GM23248 (cell line): ENCODE data around the gene LYSMD4. TPM values are rescaled to one million over a fixed set of nuclear protein-coding genes. Genes with fewer than 3 reads are reported as not detected.

Experiments
- DNase-seq: peaks from one replicate; pipeline ENCODE4 v3.0.0-alpha.2; 2015
- H2AFZ ChIP-seq: fragments of 200-600 bp; sonication (generic); 2 replicates; pipeline ENCODE4 v1.6.1; 2016; ENCODE audit warnings: antibody characterized with exemption
- H3F3A ChIP-seq: fragments of 200-600 bp; sonication (generic); 2 replicates; pipeline ENCODE4 v1.6.1; 2016; ENCODE audit warnings: mild to moderate bottlenecking, antibody characterized with exemption, mixed run types; ENCODE audit not compliant: insufficient read depth
- H3K27ac ChIP-seq: fragments of 200-600 bp; sonication (generic); 2 replicates; pipeline ENCODE4 v1.5.1; 2016; ENCODE audit warnings: mild to moderate bottlenecking
- H3K27me3 ChIP-seq: fragments of 200-600 bp; sonication (generic); replicated peaks from 2 replicates; pipeline ENCODE4 v1.6.1; 2016; ENCODE audit warnings: mild to moderate bottlenecking; ENCODE audit not compliant: insufficient read depth
- H3K36me3 ChIP-seq: fragments of 200-600 bp; sonication (generic); 2 replicates; pipeline ENCODE4 v1.6.1; 2016; ENCODE audit warnings: low read depth, mild to moderate bottlenecking
- H3K4me1 ChIP-seq: fragments of 200-600 bp; sonication (generic); 2 replicates; pipeline ENCODE4 v1.6.1; 2016; ENCODE audit warnings: mild to moderate bottlenecking; ENCODE audit not compliant: insufficient read depth
- H3K4me2 ChIP-seq: fragments of 200-600 bp; sonication (generic); one replicate; pipeline ENCODE4 v1.6.1; 2016; ENCODE audit warnings: mild to moderate bottlenecking; ENCODE audit not compliant: unreplicated experiment
- H3K4me3 ChIP-seq: fragments of 200-600 bp; sonication (generic); 2 replicates; pipeline ENCODE4 v1.5.1; 2016; ENCODE audit warnings: mild to moderate bottlenecking
- H3K79me2 ChIP-seq: fragments of 200-600 bp; sonication (generic); 2 replicates; pipeline ENCODE4 v1.6.1; 2016; ENCODE audit warnings: mild to moderate bottlenecking; ENCODE audit not compliant: insufficient read depth
- H3K9ac ChIP-seq: fragments of 200-600 bp; sonication (generic); 2 replicates; pipeline ENCODE4 v1.6.1; 2016; ENCODE audit warnings: mild to moderate bottlenecking
- H3K9me2 ChIP-seq: fragments of 200-600 bp; sonication (generic); 2 replicates; pipeline ENCODE4 v1.6.1; 2016; ENCODE audit warnings: mixed run types, mild to moderate bottlenecking, moderate library complexity; ENCODE audit not compliant: insufficient read depth
- H3K9me3 ChIP-seq: fragments of 200-600 bp; sonication (generic); one replicate; pipeline ENCODE4 v1.6.1; 2017; ENCODE audit warnings: low read depth
- H4K20me1 ChIP-seq: fragments of 200-600 bp; sonication (generic); 2 replicates; pipeline ENCODE4 v1.6.0; 2016; ENCODE audit not compliant: insufficient read depth
- EZH2 ChIP-seq: fragments of 200-600 bp; sonication (generic); IDR thresholded peaks from 2 replicates; pipeline ENCODE4 v1.6.1; 2018; ENCODE audit warnings: antibody characterized with exemption, mild to moderate bottlenecking; ENCODE audit not compliant: insufficient read depth, poor library complexity, severe bottlenecking
- EZH2phosphoT487 ChIP-seq: fragments of 200-600 bp; sonication (generic); IDR thresholded peaks from 2 replicates; pipeline ENCODE4 v1.6.1; 2018; ENCODE audit warnings: antibody characterized with exemption, moderate library complexity, mild to moderate bottlenecking, low read depth; ENCODE audit not compliant: insufficient read depth
- WGBS, 2 experiments: methylation state at CpG; one replicate each; pipeline ENCODE4 v1.1.6; 2015 to 2017; ENCODE audit warnings: low lambda C conversion rate in 2 of 2, low coverage in 1 of 2; ENCODE audit errors: missing lambda C conversion rate in 2 of 2; 5-methylcytosine and 5-hydroxymethylcytosine counted together
- in situ Hi-C: fragments of 300-500 bp; cut with MboI; formaldehyde crosslinking; loops from 2 replicates; pipeline ENCODE4 v1.15.0; 2020
- polyA plus RNA-seq: library from polyadenylated mRNA; unstranded; fragments of >200 nt; fragmentation: Nextera tagmentation; extraction: Ambion mirVana; gene quantifications from 2 replicates; pipeline ENCODE4 v1.2.1, GENCODE V29; 2016
- small RNA-seq: library from RNA; depleted of rRNA; stranded (forward); fragments of <200 nt; gene quantifications from one replicate; pipeline ENCODE3, GENCODE V24; 2014; ENCODE audit warnings: low read depth, low replicate concordance
- total RNA-seq: library from RNA; depleted of rRNA; stranded (reverse); fragments of >200 nt; shearing (Covaris generic); gene quantifications from 2 replicates; pipeline ENCODE4 v1.2.3, GENCODE V29; 2014; rRNA removed

Gene LYSMD4
- total and polyA plus RNA-seq, 2 experiments from 2014 or later = 5.2 to 8.1 TPM

DNA sequence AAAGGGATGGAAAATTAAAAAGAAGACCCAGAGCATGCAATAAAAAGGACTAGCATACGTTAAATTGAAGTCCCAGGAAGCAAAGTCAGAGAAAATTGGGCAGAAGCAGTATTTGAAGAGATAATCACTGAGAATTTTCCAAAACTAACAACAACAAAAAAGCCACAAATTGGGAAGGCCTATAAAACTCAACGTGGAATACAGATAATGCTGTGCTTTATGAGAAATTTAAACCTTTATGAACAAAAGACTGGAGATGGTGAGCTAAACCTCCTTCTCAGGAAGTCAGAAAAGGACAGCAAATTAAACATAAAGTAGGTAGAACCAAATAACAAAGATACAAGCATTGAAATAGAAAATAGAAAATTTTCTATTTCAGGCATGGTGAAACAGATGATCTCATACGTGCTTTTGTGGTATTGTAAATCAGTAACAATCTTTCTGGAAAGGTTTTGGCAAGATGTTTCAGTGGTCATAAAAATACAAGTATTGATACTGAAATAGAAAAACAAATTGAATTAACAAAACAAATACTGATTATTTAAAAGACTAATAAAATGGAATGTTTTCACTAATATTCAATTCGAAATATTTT, 55.6 kb downstream of the LYSMD4 start:
- H3K4me3 ChIP-seq = no peak overlapping the region

More for the DNA sequence above, 55.6 kb downstream of the LYSMD4 start:
- Histone ChIP-seq H3K9me2 (no peaks in the 10 kb centered on the region), H3K9ac (no peak overlapping the region), H3F3A (peaks cover 19% of the 10 kb centered on the region; the same call in 1 of the 2 replicates), H4K20me1 (no peaks in the 10 kb centered on the region), H3K36me3 (peaks cover 37% of the 10 kb centered on the region), H3K27ac (no peak overlapping the region), H3K9me3 (no peaks in the 10 kb centered on the region), H2AFZ (no peak overlapping the region), H3K27me3 (no peaks in the 10 kb centered on the region), H3K4me2 (no peak overlapping the region), H3K79me2 (no peaks in the 10 kb centered on the region), H3K4me1 (peaks cover 12% of the 10 kb centered on the region)
- no peak for TF ChIP-seq EZH2phosphoT487
- no peak for TF ChIP-seq EZH2
- peak; percentile 28 for DNase-seq
- in situ Hi-C loops = no loop called here
- 67 to 75% methylated on average over 4 of the region's 4 CpGs for WGBS, 2 experiments

Small RNA genes lying within 50 kb of the gene (small RNA-seq; reads per million reads assigned to genes)
- not detected for gene RF00019

Other genes with a start within 250 kb of the LYSMD4 start
- 37.8 and 53.1 TPM in 2 replicates for gene MEF2A, start 167.5 kb downstream of the LYSMD4 start, total RNA-seq
- 22.7 and 24.3 TPM in 2 replicates for gene MEF2A, start 167.5 kb downstream of the LYSMD4 start, polyA plus RNA-seq